Endodermal cell (in vitro differentiated cells): ENCODE measurements around the gene MIEF2. TPM values are rescaled to one million over a fixed set of nuclear protein-coding genes. Genes with fewer than 3 reads are reported as not detected.

ENCODE experiments used
- DNase-seq: peaks from one replicate; pipeline ENCODE4 v3.0.0-alpha.2; 2017
- H3K27ac ChIP-seq: 2 replicates; pipeline ENCODE4 v1.5.1; 2013; ENCODE audit warnings: mild to moderate bottlenecking, low read depth, low read length, moderate library complexity
- H3K27me3 ChIP-seq: 2 replicates; pipeline ENCODE4 v1.6.1; 2013; ENCODE audit warnings: mild to moderate bottlenecking, low read length, moderate library complexity; ENCODE audit not compliant: insufficient read depth, control insufficient read depth, poor library complexity, severe bottlenecking
- H3K36me3 ChIP-seq: 2 replicates; pipeline ENCODE4 v1.7.0; 2013; ENCODE audit warnings: mild to moderate bottlenecking, low read length, moderate library complexity; ENCODE audit not compliant: control insufficient read depth, insufficient read depth
- H3K4me1 ChIP-seq: one replicate; pipeline ENCODE4 v1.7.0; 2013; ENCODE audit warnings: low read length; ENCODE audit not compliant: control insufficient read depth, insufficient read depth
- H3K4me3 ChIP-seq: 2 replicates; pipeline ENCODE4 v1.5.1; 2013; ENCODE audit warnings: mild to moderate bottlenecking, low read length, moderate library complexity
- H3K9ac ChIP-seq: 2 replicates; pipeline ENCODE4 v1.6.1; 2013; ENCODE audit warnings: mild to moderate bottlenecking, low read length, moderate library complexity; ENCODE audit not compliant: poor library complexity, severe bottlenecking; ENCODE audit errors: extremely low read depth
- H3K9me3 ChIP-seq: 2 replicates; pipeline ENCODE4 v1.6.1; 2013; ENCODE audit warnings: mild to moderate bottlenecking, low read length, moderate library complexity; ENCODE audit not compliant: control insufficient read depth
- H3K27ac Mint-ChIP-seq: 2 replicates; pipeline ENCODE4 v1.8.0; 2020; ENCODE audit warnings: mixed read lengths
- H3K27me3 Mint-ChIP-seq: 2 replicates; pipeline ENCODE4 v1.8.0; 2021; ENCODE audit warnings: mild to moderate bottlenecking, mixed read lengths; ENCODE audit not compliant: insufficient read depth
- H3K36me3 Mint-ChIP-seq: 2 replicates; pipeline ENCODE4 v1.8.0; 2020; ENCODE audit warnings: low read depth, mixed read lengths
- H3K4me1 Mint-ChIP-seq: 2 replicates; pipeline ENCODE4 v1.8.0; 2020; ENCODE audit warnings: mixed read lengths
- H3K4me3 Mint-ChIP-seq: 2 replicates; pipeline ENCODE4 v1.8.0; 2020; ENCODE audit warnings: mild to moderate bottlenecking, moderate library complexity, mixed read lengths
- H3K9me3 Mint-ChIP-seq: 2 replicates; pipeline ENCODE4 v1.8.0; 2020; ENCODE audit warnings: mild to moderate bottlenecking, mixed read lengths
- CTCF ChIP-seq: fragments of 200-600 bp; sonication (generic); conservative IDR thresholded peaks from 2 replicates; pipeline ENCODE4 v1.5.0; 2021; ENCODE audit warnings: antibody characterized with exemption, mild to moderate bottlenecking
- WGBS, 2 experiments: methylation state at CpG; one replicate each; pipeline versions ENCODE4 v1.1.5 to v1.1.7; 2013; ENCODE audit warnings: missing lambda C conversion rate in 2 of 2, mixed read lengths in 1 of 2; ENCODE audit not compliant: insufficient coverage in 1 of 2, insufficient read length in 1 of 2; 5-methylcytosine and 5-hydroxymethylcytosine counted together
- total RNA-seq, 2 donors: library from RNA; stranded (reverse); fragmentation: NEBNext Ultra II Directional in 1 of 2; extraction: Animal tissue kit (Norgen Biotek cat#: 25700) in 1 of 2; gene quantifications; 2 replicates in 1 of 2; 3 replicates in 1 of 2; pipeline ENCODE4 v1.2.1, GENCODE V29; 2021

MIEF2 gene
- total RNA-seq, 2 donors from 2014 or later = 15.3 to 19.6 TPM

- Histone ChIP-seq H3K4me3 (no peak overlapping the region), H3K36me3 (peaks cover 67% of the 10 kb centered on the region), H3K9me3 (no peaks in the 10 kb centered on the region), H3K27me3 (no peaks in the 10 kb centered on the region), H3K27ac (no peak overlapping the region), H3K9ac (no peak overlapping the region), H3K4me1 (no peaks in the 10 kb centered on the region)
- Mint-ChIP-seq H3K4me1 (peaks cover 12% of the 10 kb centered on the region), H3K9me3 (no peaks in the 10 kb centered on the region), H3K27me3 (no peaks in the 10 kb centered on the region), H3K27ac (no peak overlapping the region), H3K36me3 (peaks cover 54% of the 10 kb centered on the region), H3K4me3 (no peak overlapping the region)
- DNase-seq = no peak
- no peak for TF ChIP-seq CTCF
- 90 to 98% methylated on average over 2 to 4 of the region's 4 CpGs for WGBS, 2 experiments
Observed at GRCh38 chr17:18309202-18309601, 48.7 kb downstream of the MIEF2 start.

GRCh38 chr17:18314059-18314730, 53.7 kb downstream of the MIEF2 start:
- peak overlapping the region; percentile 96 for H3K4me3 ChIP-seq
- H3K36me3 Mint-ChIP-seq = peaks cover 46% of the 10 kb centered on the region
- peaks cover 43% of the 10 kb centered on the region for H3K4me1 Mint-ChIP-seq

GRCh38 chr17:18314731-18315561, 54.5 kb downstream of the MIEF2 start, which contains the start of the genes SMCR8 and TOP3A:
Gene SMCR8, plus strand, starts transcription at chr17:18315293. Its CDS starts 497 bp downstream, at chr17:18315790.
Gene TOP3A, minus strand, starts transcription at chr17:18314994. Its CDS starts 216 bp downstream, at chr17:18314778.
- peak; percentile 100 for DNase-seq
- no peaks in the 10 kb centered on the region for H3K9me3 Mint-ChIP-seq
- peaks cover 17% of the 10 kb centered on the region for H3K4me1 ChIP-seq
- peaks cover 41% of the 10 kb centered on the region for H3K36me3 Mint-ChIP-seq
- peaks cover 48% of the 10 kb centered on the region for H3K4me1 Mint-ChIP-seq
- H3K27me3 ChIP-seq = no peaks in the 10 kb centered on the region
- H3K4me3 Mint-ChIP-seq = peak within 1 kb of the TSS; percentile 88
- no peaks in the 10 kb centered on the region for H3K9me3 ChIP-seq
- no peaks in the 10 kb centered on the region for H3K27me3 Mint-ChIP-seq
- TF ChIP-seq CTCF = no peak
- peaks cover 48% of the 10 kb centered on the region for H3K36me3 ChIP-seq
- peak within 1 kb of the TSS; percentile 89 for H3K27ac ChIP-seq
- H3K4me3 ChIP-seq = peak within 1 kb of the TSS; percentile 96
- peak within 1 kb of the TSS; percentile 97 for H3K9ac ChIP-seq
- 0% methylated on average over 53 to 78 of the region's 78 CpGs for WGBS, 2 experiments
- H3K27ac Mint-ChIP-seq = peak within 1 kb of the TSS; percentile 98

More at GRCh38 chr17:18314059-18314730, 53.7 kb downstream of the MIEF2 start:
- H3K9ac ChIP-seq = peak overlapping the region; percentile 97
- no peak for TF ChIP-seq CTCF
- WGBS, 2 experiments = 1% methylated on average over 36 to 39 of the region's 39 CpGs
- H3K9me3 ChIP-seq = no peaks in the 10 kb centered on the region
- H3K27me3 ChIP-seq = no peaks in the 10 kb centered on the region
- peak overlapping the region; percentile 98 for H3K27ac Mint-ChIP-seq
- no peak for DNase-seq
- peak overlapping the region; percentile 89 for H3K27ac ChIP-seq
- H3K4me1 ChIP-seq = peaks cover 17% of the 10 kb centered on the region
- no peaks in the 10 kb centered on the region for H3K9me3 Mint-ChIP-seq
- peak overlapping the region; percentile 88 for H3K4me3 Mint-ChIP-seq
- H3K36me3 ChIP-seq = peaks cover 51% of the 10 kb centered on the region
- no peaks in the 10 kb centered on the region for H3K27me3 Mint-ChIP-seq
